SU-DHL-6 (cell line): ENCODE results near the gene MPP1.

Experiments
- H2AFZ ChIP-seq: fragments of 200-600 bp; sonication (generic); 2 replicates; pipeline ENCODE4 v1.6.1; 2014; ENCODE audit warnings: low read depth, mild to moderate bottlenecking, moderate library complexity, mixed read lengths, antibody characterized with exemption, low read length; ENCODE audit not compliant: severe bottlenecking
- H3F3A ChIP-seq: fragments of 200-600 bp; shearing (Covaris generic); 2 replicates; pipeline ENCODE4 v1.6.0; 2016; ENCODE audit warnings: antibody characterized with exemption, mild to moderate bottlenecking; ENCODE audit not compliant: insufficient read depth
- H3K27ac ChIP-seq: fragments of 200-600 bp; sonication (generic); 2 replicates; pipeline ENCODE4 v1.5.1; 2016; ENCODE audit warnings: low read depth, mild to moderate bottlenecking, low read length, moderate library complexity, mixed read lengths
- H3K27me3 ChIP-seq: fragments of 200-600 bp; sonication (generic), shearing (Covaris generic); 2 replicates; pipeline ENCODE4 v1.6.0; 2014; ENCODE audit warnings: mild to moderate bottlenecking, low read length
- H3K36me3 ChIP-seq: fragments of 200-600 bp; sonication (generic); 2 replicates; pipeline ENCODE4 v1.6.1; 2014; ENCODE audit warnings: mild to moderate bottlenecking, low read length, mixed read lengths
- H3K4me2 ChIP-seq: fragments of 300-600, 200-600 bp; shearing (Covaris generic), sonication (generic); 2 replicates; pipeline ENCODE4 v1.6.0; 2014; ENCODE audit warnings: low read length, low read depth, mild to moderate bottlenecking; ENCODE audit not compliant: poor library complexity, severe bottlenecking
- H3K4me3 ChIP-seq: fragments of 200-600 bp; sonication (generic); 2 replicates; pipeline ENCODE4 v1.5.1; 2014; ENCODE audit warnings: antibody characterized with exemption, low read length, mild to moderate bottlenecking, mixed read lengths; ENCODE audit not compliant: insufficient read depth, poor library complexity, severe bottlenecking
- H3K79me2 ChIP-seq: fragments of 200-600 bp; sonication (generic); 2 replicates; pipeline ENCODE4 v1.6.1; 2014; ENCODE audit warnings: mild to moderate bottlenecking, low read length, moderate library complexity; ENCODE audit not compliant: insufficient read depth
- H3K9ac ChIP-seq: fragments of 200-600 bp; sonication (generic); 2 replicates; pipeline ENCODE4 v1.7.0; 2014; ENCODE audit warnings: mild to moderate bottlenecking, low read length
- H3K9me2 ChIP-seq: fragments of 200-600 bp; sonication (generic); replicated peaks from 2 replicates; pipeline ENCODE4 v1.6.1; 2014; ENCODE audit warnings: low read length; ENCODE audit not compliant: insufficient read depth
- H3K9me3 ChIP-seq: fragments of 200-600 bp; sonication (generic); 2 replicates; pipeline ENCODE4 v1.6.1; 2014; ENCODE audit warnings: low read length, mixed read lengths; ENCODE audit not compliant: insufficient read depth
- H4K20me1 ChIP-seq: fragments of 200-600 bp; sonication (generic); 2 replicates; pipeline ENCODE4 v1.6.1; 2014; ENCODE audit warnings: low read depth, mild to moderate bottlenecking, antibody characterized with exemption, low read length, moderate library complexity, mixed read lengths
- EZH2phosphoT487 ChIP-seq: fragments of 200-600 bp; sonication (generic), shearing (Covaris generic); conservative IDR thresholded peaks from 2 replicates; pipeline ENCODE4 v1.6.1; 2018; ENCODE audit warnings: mild to moderate bottlenecking, antibody characterized with exemption, low read length, moderate library complexity, mixed read lengths
- TF ChIP-seq, protein P1 (sequence below): fragments of 200-600 bp; sonication (generic); IDR thresholded peaks from one replicate; pipeline ENCODE4 v1.5.1; 2017; ENCODE audit warnings: antibody characterized with exemption, mild to moderate bottlenecking, low read length, moderate library complexity; ENCODE audit not compliant: insufficient read depth, poor library complexity, severe bottlenecking

The MPP1 gene

DNA sequence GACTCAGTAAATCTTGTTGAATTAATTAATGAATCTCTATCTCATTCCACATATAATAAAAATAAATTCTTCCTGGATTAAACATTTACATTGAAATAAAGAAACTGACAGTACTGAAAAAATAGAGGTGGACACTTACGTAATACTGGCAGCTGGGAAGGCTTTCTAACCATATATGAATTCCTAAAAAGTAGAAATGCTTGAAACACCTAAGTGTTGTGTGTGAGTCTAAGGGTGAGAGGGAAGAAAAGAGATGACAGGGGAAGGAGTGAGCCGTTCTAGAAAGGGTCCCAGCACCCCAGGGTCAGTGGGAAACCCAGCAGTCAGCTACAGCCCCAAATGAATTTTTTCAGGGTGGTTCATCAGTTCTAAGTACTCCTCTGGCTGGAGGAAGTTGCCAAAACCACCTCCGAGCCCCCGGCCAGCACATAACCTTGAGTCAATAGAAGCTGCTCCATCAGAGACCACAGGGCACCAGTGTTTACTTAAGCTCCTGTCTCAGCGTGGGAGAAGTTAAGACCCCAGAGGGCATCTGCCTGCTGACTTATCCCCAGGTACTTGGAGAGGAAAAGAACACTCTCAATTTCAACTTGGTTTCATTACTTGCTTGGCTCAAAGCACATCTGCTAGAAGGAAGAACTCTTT lies 72.7 kb downstream of the MPP1 start:
- Histone ChIP-seq H3K4me3 (no peak overlapping the region), H4K20me1 (no peaks in the 10 kb centered on the region), H3K9ac (no peak overlapping the region), H3F3A (no peaks in the 10 kb centered on the region), H3K4me2 (no peak overlapping the region), H3K9me2 (no peaks in the 10 kb centered on the region), H2AFZ (no peak overlapping the region), H3K9me3 (no peaks in the 10 kb centered on the region), H3K27me3 (no peaks in the 10 kb centered on the region), H3K27ac (no peak overlapping the region), H3K79me2 (no peaks in the 10 kb centered on the region), H3K36me3 (no peaks in the 10 kb centered on the region)
- TF ChIP-seq, protein P1, sequence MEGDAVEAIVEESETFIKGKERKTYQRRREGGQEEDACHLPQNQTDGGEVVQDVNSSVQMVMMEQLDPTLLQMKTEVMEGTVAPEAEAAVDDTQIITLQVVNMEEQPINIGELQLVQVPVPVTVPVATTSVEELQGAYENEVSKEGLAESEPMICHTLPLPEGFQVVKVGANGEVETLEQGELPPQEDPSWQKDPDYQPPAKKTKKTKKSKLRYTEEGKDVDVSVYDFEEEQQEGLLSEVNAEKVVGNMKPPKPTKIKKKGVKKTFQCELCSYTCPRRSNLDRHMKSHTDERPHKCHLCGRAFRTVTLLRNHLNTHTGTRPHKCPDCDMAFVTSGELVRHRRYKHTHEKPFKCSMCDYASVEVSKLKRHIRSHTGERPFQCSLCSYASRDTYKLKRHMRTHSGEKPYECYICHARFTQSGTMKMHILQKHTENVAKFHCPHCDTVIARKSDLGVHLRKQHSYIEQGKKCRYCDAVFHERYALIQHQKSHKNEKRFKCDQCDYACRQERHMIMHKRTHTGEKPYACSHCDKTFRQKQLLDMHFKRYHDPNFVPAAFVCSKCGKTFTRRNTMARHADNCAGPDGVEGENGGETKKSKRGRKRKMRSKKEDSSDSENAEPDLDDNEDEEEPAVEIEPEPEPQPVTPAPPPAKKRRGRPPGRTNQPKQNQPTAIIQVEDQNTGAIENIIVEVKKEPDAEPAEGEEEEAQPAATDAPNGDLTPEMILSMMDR = no peak
- TF ChIP-seq EZH2phosphoT487 = no peak

GRCh38 chrX:154731881-154732280 lies 73.4 kb downstream of the MPP1 start:
- H3K27me3 ChIP-seq = no peaks in the 10 kb centered on the region
- H3K9me3 ChIP-seq = no peaks in the 10 kb centered on the region
- no peaks in the 10 kb centered on the region for H3K9me2 ChIP-seq
- H3K4me3 ChIP-seq = no peak overlapping the region
- H4K20me1 ChIP-seq = no peaks in the 10 kb centered on the region
- H3K4me2 ChIP-seq = no peak overlapping the region
- no peak overlapping the region for H3K9ac ChIP-seq
- H2AFZ ChIP-seq = no peak overlapping the region
- H3K27ac ChIP-seq = no peak overlapping the region
- TF ChIP-seq EZH2phosphoT487 = no peak
- TF ChIP-seq, protein P1 = no peak
- no peaks in the 10 kb centered on the region for H3F3A ChIP-seq
- no peaks in the 10 kb centered on the region for H3K36me3 ChIP-seq
- H3K79me2 ChIP-seq = no peaks in the 10 kb centered on the region

- Histone ChIP-seq H2AFZ (no peak overlapping the region), H3K9me2 (no peaks in the 10 kb centered on the region), H3K4me3 (no peak overlapping the region), H3K9ac (no peak overlapping the region), H3K9me3 (no peaks in the 10 kb centered on the region), H3F3A (no peaks in the 10 kb centered on the region), H3K4me2 (no peak overlapping the region), H4K20me1 (no peaks in the 10 kb centered on the region), H3K27me3 (no peaks in the 10 kb centered on the region), H3K36me3 (no peaks in the 10 kb centered on the region), H3K79me2 (no peaks in the 10 kb centered on the region), H3K27ac (no peak overlapping the region)
- TF ChIP-seq, protein P1 = no peak
- TF ChIP-seq EZH2phosphoT487 = no peak
These were observed 74.1 kb downstream of the MPP1 start for GRCh38 chrX:154731184-154731583.
